GM12801 (cell line): ENCODE measurements around the gene SLC43A3.

Experiments used
- CTCF ChIP-seq: IDR thresholded peaks from one replicate; pipeline ENCODE4 v1.5.1; 2011; ENCODE audit warnings: control low read depth; ENCODE audit not compliant: insufficient read length; ENCODE audit errors: extremely low read depth

SLC43A3 gene

GRCh38 chr11:57368106-57368844 lies 58.6 kb downstream of the SLC43A3 start:
- no peak for TF ChIP-seq CTCF

GRCh38 chr11:57364851-57365660 lies 61.9 kb downstream of the SLC43A3 start:
- TF ChIP-seq CTCF: no peak

- TF ChIP-seq CTCF: no peak
Measured at GRCh38 chr11:57363131-57364080, 63.5 kb downstream of the SLC43A3 start.

GRCh38 chr11:57361926-57362325 lies 65.0 kb downstream of the SLC43A3 start:
- no peak for TF ChIP-seq CTCF

DNA sequence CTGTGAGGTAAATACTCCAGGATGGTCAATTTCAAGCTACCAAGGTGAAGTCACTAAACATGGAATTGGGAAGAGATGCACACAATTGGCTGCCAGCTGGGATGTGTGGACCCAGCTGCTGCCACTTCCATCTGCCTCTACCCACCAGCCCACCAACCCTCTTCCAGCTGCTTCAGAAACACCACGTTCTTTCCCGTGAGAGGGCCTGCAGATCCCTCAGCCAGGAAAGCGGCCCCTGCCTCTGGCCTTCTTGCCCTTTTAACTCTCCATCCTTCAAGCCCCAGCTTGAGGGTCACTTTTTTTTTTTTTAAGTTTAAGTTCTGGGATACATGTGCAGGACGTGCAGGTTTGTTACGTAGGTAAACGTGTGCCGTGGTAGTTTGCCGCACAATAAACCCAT lies 65.9 kb downstream of the SLC43A3 start:
- TF ChIP-seq CTCF: no peak

DNA sequence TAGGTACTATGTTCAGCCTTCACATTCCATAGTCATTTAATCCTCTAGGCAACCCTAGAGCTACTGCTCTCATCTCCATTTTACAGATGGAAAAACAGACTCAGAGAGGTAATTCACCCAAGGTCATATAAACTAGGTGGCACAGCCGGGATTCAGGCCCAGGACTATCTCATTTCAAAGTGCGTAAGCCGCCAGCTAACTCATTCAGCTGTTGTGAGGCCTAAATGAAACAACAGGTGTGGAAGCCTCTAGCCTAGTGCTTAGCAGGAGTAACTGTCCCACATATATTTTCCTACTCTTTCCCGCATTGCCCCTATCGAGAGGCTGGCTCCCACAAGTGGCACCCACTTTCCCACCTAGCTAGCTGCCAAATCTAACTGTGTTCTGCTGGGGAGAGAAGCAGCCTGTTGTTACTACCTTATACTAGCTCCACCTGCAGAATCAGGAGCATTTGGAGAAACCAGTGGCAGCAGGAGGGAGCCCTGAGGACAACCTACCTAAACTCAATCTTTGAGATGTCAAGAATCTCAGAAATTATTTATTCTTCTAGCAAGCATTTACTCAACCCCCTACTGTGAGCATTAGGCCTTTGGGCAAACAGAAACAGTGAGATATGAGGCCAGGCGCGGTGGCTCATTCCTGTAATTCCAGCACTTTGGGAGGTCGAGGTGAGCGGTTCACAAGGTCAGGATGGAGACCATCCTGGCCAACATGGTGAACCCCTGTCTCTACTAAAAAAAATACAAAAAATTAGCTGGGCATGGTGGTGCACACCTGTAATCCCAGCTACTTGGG lies 66.8 kb downstream of the SLC43A3 start:
- TF ChIP-seq CTCF: no peak

DNA sequence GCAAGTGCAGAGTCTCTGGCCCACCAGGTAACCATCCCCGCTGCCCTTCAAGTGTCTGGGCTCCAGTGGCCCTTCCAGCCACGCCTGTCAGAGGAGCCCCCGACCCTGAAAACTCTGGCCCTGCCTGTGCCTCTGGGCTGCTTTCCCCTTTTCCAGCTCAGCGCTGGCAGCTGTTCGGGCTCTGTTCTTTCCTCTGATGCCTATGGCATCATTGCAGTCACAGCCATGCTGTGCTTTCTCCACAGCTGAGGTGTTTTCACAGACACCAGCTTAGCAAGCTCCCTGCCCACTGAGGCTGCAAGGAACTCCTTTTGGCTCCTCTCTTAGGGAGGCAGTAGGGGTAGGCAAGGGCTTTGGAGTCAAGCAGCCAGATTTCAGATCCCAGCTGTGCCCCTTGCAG lies 67.5 kb downstream of the SLC43A3 start:
- no peak for TF ChIP-seq CTCF
